OCI-LY7 (cell line): ENCODE measurements around the gene AFMID. TPM values are rescaled to one million over a fixed set of nuclear protein-coding genes. Genes with fewer than 3 reads are reported as not detected.
A peak's percentile ranks its signal among the peaks of the same experiment; 100 is the strongest.

Experiments
- BruUV-seq: library from RNA; stranded (reverse); fragments of 400-500 nt; replicated peaks from 2 replicates; lab custom pipeline; 2021; lab: Mats Ljungman, UMichigan
- CTCF ChIA-PET: fragments of 300-600 bp; sonication (Branson Sonifier 250); formaldehyde crosslinking; loops from one replicate; lab custom pipeline; 2022; ENCODE audit warnings: antibody characterized with exemption; ENCODE audit not compliant: unreplicated experiment; lab: Charles Lee
- POLR2A ChIA-PET: fragments of 300-600 bp; sonication (Branson Sonifier 250); formaldehyde crosslinking; loops from one replicate; lab custom pipeline; 2022; ENCODE audit warnings: antibody characterized with exemption; lab: Charles Lee
- DNase-seq: peaks from one replicate; pipeline ENCODE4 v3.0.0-alpha.2; 2015; ENCODE audit warnings: low spot score
- H2AFZ ChIP-seq: fragments of 200-600 bp; sonication (generic), shearing (Covaris generic); 2 replicates; pipeline ENCODE4 v1.6.1; 2014; ENCODE audit warnings: mild to moderate bottlenecking, antibody characterized with exemption, low read length, moderate library complexity
- H3K27ac ChIP-seq: fragments of 200-600 bp; sonication (generic); 2 replicates; pipeline ENCODE4 v1.5.1; 2014; ENCODE audit warnings: mixed run types, low read depth, mild to moderate bottlenecking, moderate library complexity, low read length, inconsistent platforms; ENCODE audit not compliant: poor library complexity, severe bottlenecking
- H3K36me3 ChIP-seq: fragments of 200-600 bp; sonication (generic); 2 replicates; pipeline ENCODE4 v1.6.1; 2014; ENCODE audit warnings: mild to moderate bottlenecking, antibody characterized with exemption, low read length, moderate library complexity, mixed read lengths; ENCODE audit not compliant: insufficient read depth
- H3K4me1 ChIP-seq: fragments of 200-600 bp; sonication (generic); 2 replicates; pipeline ENCODE4 v1.5.1; 2014; ENCODE audit warnings: mild to moderate bottlenecking, low read length; ENCODE audit not compliant: insufficient read depth, poor library complexity, severe bottlenecking
- H3K4me2 ChIP-seq: fragments of 200-600 bp; sonication (generic); 2 replicates; pipeline ENCODE4 v1.6.1; 2014; ENCODE audit warnings: mild to moderate bottlenecking, low read length
- H3K4me3 ChIP-seq: fragments of 200-600 bp; sonication (generic); 2 replicates; pipeline ENCODE4 v1.5.1; 2014; ENCODE audit warnings: mild to moderate bottlenecking, low read depth, low read length; ENCODE audit not compliant: poor library complexity, severe bottlenecking
- H3K79me2 ChIP-seq: fragments of 200-600 bp; sonication (generic); 2 replicates; pipeline ENCODE4 v1.6.1; 2016; ENCODE audit warnings: low read depth, mild to moderate bottlenecking, low read length, moderate library complexity, mixed read lengths; ENCODE audit not compliant: insufficient read depth
- H3K9me2 ChIP-seq: fragments of 200-600 bp; sonication (generic); 2 replicates; pipeline ENCODE4 v1.6.1; 2016; ENCODE audit warnings: mild to moderate bottlenecking, low read length, mixed read lengths; ENCODE audit not compliant: insufficient read depth
- H3K9me3 ChIP-seq: fragments of 200-600 bp; sonication (generic); 2 replicates; pipeline ENCODE4 v1.6.1; 2014; ENCODE audit warnings: mild to moderate bottlenecking, mixed run types, low read length, mixed read lengths
- H4K20me1 ChIP-seq: fragments of 200-600 bp; sonication (generic); 2 replicates; pipeline ENCODE4 v1.6.1; 2014; ENCODE audit warnings: mild to moderate bottlenecking, antibody characterized with exemption, low read length, moderate library complexity, mixed read lengths; ENCODE audit not compliant: insufficient read depth
- CTCF ChIP-seq: fragments of 200-600 bp; sonication (generic); conservative IDR thresholded peaks from 2 replicates; pipeline ENCODE4 v1.5.1; 2014; ENCODE audit warnings: mild to moderate bottlenecking, antibody characterized with exemption, low read length, moderate library complexity, mixed read lengths
- EZH2phosphoT487 ChIP-seq: fragments of 200-600 bp; sonication (generic); IDR thresholded peaks from 2 replicates; pipeline ENCODE4 v1.6.1; 2018; ENCODE audit warnings: low read depth, borderline replicate concordance, mild to moderate bottlenecking, mixed run types, antibody characterized with exemption, low read length, moderate library complexity, mixed read lengths
- intact Hi-C: fragments of 100-400 bp; cut with micrococcal nuclease; formaldehyde crosslinking; loops from one replicate; pipeline ENCODE4 v1.10.0; 2022; ENCODE audit not compliant: unreplicated experiment
- small RNA-seq: library from RNA; depleted of rRNA; stranded (forward); fragments of <200 nt; gene quantifications from one replicate; pipeline ENCODE3, GENCODE V24; 2014
- total RNA-seq, 2 experiments: library from RNA; depleted of rRNA in 1 of 2; stranded (reverse); fragments of >200 nt in 1 of 2; shearing (Covaris generic) in 1 of 2; gene quantifications; 2 replicates each; pipeline ENCODE4 v1.2.3, GENCODE V29; 2014 to 2022

The AFMID gene
- total RNA-seq, 2 experiments from 2014 or later, result 89.1 to 101 TPM

- intact Hi-C loops, result no loop called here
- CTCF ChIA-PET, result no interaction called here
- H3K9me3 ChIP-seq, result no peaks in the 10 kb centered on the region
- no peaks in the 10 kb centered on the region for H3K79me2 ChIP-seq
- no TSS peak for BruUV-seq
- H3K9me2 ChIP-seq, result no peaks in the 10 kb centered on the region
- no peaks in the 10 kb centered on the region for H4K20me1 ChIP-seq
- H3K27ac ChIP-seq, result no peak overlapping the region
- no peak overlapping the region for H2AFZ ChIP-seq
- DNase-seq, result no peak
- no peaks in the 10 kb centered on the region for H3K36me3 ChIP-seq
- POLR2A ChIA-PET, result interaction anchor here (0.6 to 1.5 kb wide), 4 partner anchors 14 to 100 kb away, joined by 3 to 4 read pairs (median 3); no protein-coding TSS in a partner anchor
- H3K4me3 ChIP-seq, result no peak overlapping the region
- peaks cover 48% of the 10 kb centered on the region for H3K4me1 ChIP-seq
- no peak for TF ChIP-seq EZH2phosphoT487
- no peak for TF ChIP-seq CTCF
- no peak overlapping the region for H3K4me2 ChIP-seq
Observed at GRCh38 chr17:78255953-78256706, 69.0 kb downstream of the AFMID start.

GRCh38 chr17:78256707-78257591 is 69.8 kb downstream of the AFMID start:
- ChIA-PET CTCF (interaction anchor here (0.6 kb wide), 1 partner anchor 198 kb away, joined by 3 read pairs; no protein-coding TSS in a partner anchor), POLR2A (interaction anchor here (0.6 kb wide), 2 partner anchors 99 to 595 kb away, joined by 3 read pairs; no protein-coding TSS in a partner anchor)
- no TSS peak for BruUV-seq
- Histone ChIP-seq H2AFZ (no peak overlapping the region), H4K20me1 (no peaks in the 10 kb centered on the region), H3K4me3 (no peak overlapping the region), H3K9me3 (no peaks in the 10 kb centered on the region), H3K36me3 (no peaks in the 10 kb centered on the region), H3K27ac (no peak overlapping the region), H3K4me1 (peaks cover 40% of the 10 kb centered on the region), H3K4me2 (0 out of 2 replicates have a peak overlapping the region, but pooled peaks have one; percentile 19), H3K9me2 (no peaks in the 10 kb centered on the region), H3K79me2 (no peaks in the 10 kb centered on the region)
- no peak for DNase-seq
- TF ChIP-seq CTCF (no peak), EZH2phosphoT487 (no peak)
- intact Hi-C loops, result no loop called here

Small RNA genes lying within 50 kb of the gene (small RNA-seq; reads per million reads assigned to genes)
- gene AC087645.1, result 0.16 reads per million

Other genes starting within 250 kb of the AFMID start
- 8.5 and 14.2 TPM in 2 replicates for gene TNRC6C, start 228.7 kb upstream of the AFMID start, total RNA-seq (2014; rRNA removed; shearing (Covaris generic))
- 25.2 and 33.9 TPM in 2 replicates for gene TNRC6C, start 228.7 kb upstream of the AFMID start, total RNA-seq (2022)
- 94.0 and 124 TPM in 2 replicates for gene TMC6, start 58.6 kb upstream of the AFMID start, total RNA-seq (2014; rRNA removed; shearing (Covaris generic))
- gene TMC6, start 58.6 kb upstream of the AFMID start, total RNA-seq (2022), result 234 and 258 TPM in 2 replicates
- 54.6 and 83.8 TPM in 2 replicates for gene TMC8, start 56.6 kb upstream of the AFMID start, total RNA-seq (2014; rRNA removed; shearing (Covaris generic))
- gene TMC8, start 56.6 kb upstream of the AFMID start, total RNA-seq (2022), result 219 and 236 TPM in 2 replicates
- not detected in 2 replicates for gene C17orf99, start 41.0 kb upstream of the AFMID start, total RNA-seq (2014; rRNA removed; shearing (Covaris generic))
- gene C17orf99, start 41.0 kb upstream of the AFMID start, total RNA-seq (2022), result 1.1 TPM in 2 replicates
- gene SYNGR2, start 18.8 kb upstream of the AFMID start, total RNA-seq (2014; rRNA removed; shearing (Covaris generic)), result 21.3 and 35.4 TPM in 2 replicates
- 44.9 and 45.5 TPM in 2 replicates for gene SYNGR2, start 18.8 kb upstream of the AFMID start, total RNA-seq (2022)
- gene TK1, start 310 bp upstream of the AFMID start, total RNA-seq (2014; rRNA removed; shearing (Covaris generic)), result 108 and 118 TPM in 2 replicates
- 149 TPM in 2 replicates for gene TK1, start 310 bp upstream of the AFMID start, total RNA-seq (2022)
- 229 and 266 TPM in 2 replicates for gene BIRC5, start 26.9 kb downstream of the AFMID start, total RNA-seq (2014; rRNA removed; shearing (Covaris generic))
- 184 and 190 TPM in 2 replicates for gene BIRC5, start 26.9 kb downstream of the AFMID start, total RNA-seq (2022)
- gene TMEM235, start 44.3 kb downstream of the AFMID start, total RNA-seq (2014; rRNA removed; shearing (Covaris generic)), result 0.32 TPM in 1 of 2 replicates, not detected in the other
- not detected in 2 replicates for gene TMEM235, start 44.3 kb downstream of the AFMID start, total RNA-seq (2022)
- not detected in 2 replicates for gene SOCS3, start 172.7 kb downstream of the AFMID start, total RNA-seq (2014; rRNA removed; shearing (Covaris generic))
- gene SOCS3, start 172.7 kb downstream of the AFMID start, total RNA-seq (2022), result not detected in 2 replicates
- 59.6 and 67.3 TPM in 2 replicates for gene PGS1, start 191.3 kb downstream of the AFMID start, total RNA-seq (2014; rRNA removed; shearing (Covaris generic))
- 61.3 and 68.2 TPM in 2 replicates for gene PGS1, start 191.3 kb downstream of the AFMID start, total RNA-seq (2022)